Fibroblast of skin of left biceps (primary cell): Measurements from ENCODE around the gene FMNL1.
"Not testable (repeated sequence)": the region's sequence is repeated elsewhere in the genome, so short reads cannot be mapped to it uniquely, and the experiment has no call there.

Source experiments
- DNase-seq, 2 experiments: peaks; one replicate each; pipeline ENCODE4 v3.0.0-alpha.2; 2013; ENCODE audit warnings: low read depth in 2 of 2

FMNL1 gene

GRCh38 chr17:45221081-45222013 is at the start of gene FMNL1:
Gene FMNL1 (plus strand): TSS chr17:45221885. CDS start chr17:45222125, 240 bp downstream.
- DNase-seq = no peak

- no peak for DNase-seq
Measured at GRCh38 chr17:45172232-45172540, 49.5 kb upstream of the FMNL1 start.

- DNase-seq = peak in 1 of 2 experiments; percentile 53
Measured at GRCh38 chr17:45172541-45173286, 49.0 kb upstream of the FMNL1 start.

- no peak for DNase-seq
Measured at GRCh38 chr17:45175759-45176115, 45.9 kb upstream of the FMNL1 start.

- no peak for DNase-seq
Measured at GRCh38 chr17:45177563-45177962, 44.1 kb upstream of the FMNL1 start.

GRCh38 chr17:45184144-45184543 is 37.5 kb upstream of the FMNL1 start:
- DNase-seq = no peak

- no peak for DNase-seq
Measured at GRCh38 chr17:45186801-45187354, 34.8 kb upstream of the FMNL1 start.

- DNase-seq = no peak
Measured at GRCh38 chr17:45189009-45189408, 32.7 kb upstream of the FMNL1 start.

- DNase-seq = no peak
Measured at GRCh38 chr17:45190503-45191255, 31.0 kb upstream of the FMNL1 start.

GRCh38 chr17:45195424-45195823 is 26.3 kb upstream of the FMNL1 start:
- no peak for DNase-seq

- no peak for DNase-seq
Measured at GRCh38 chr17:45197108-45197507, 24.6 kb upstream of the FMNL1 start.

GRCh38 chr17:45197555-45198334 is 23.9 kb upstream of the FMNL1 start:
- DNase-seq = peak; percentile 50 to 51

GRCh38 chr17:45200701-45201100 is 21.0 kb upstream of the FMNL1 start:
- DNase-seq = no peak

GRCh38 chr17:45201457-45201856 is 20.2 kb upstream of the FMNL1 start:
- DNase-seq = no peak

GRCh38 chr17:45201880-45202279 is 19.8 kb upstream of the FMNL1 start:
- DNase-seq = not testable (repeated sequence)

GRCh38 chr17:45218895-45219661 is 2.6 kb upstream of the FMNL1 start:
- DNase-seq = peak; percentile 80 to 84

- no peak for DNase-seq
Measured at GRCh38 chr17:45220079-45220478, 1.6 kb upstream of the FMNL1 start.

- DNase-seq = no peak
Measured at GRCh38 chr17:45222014-45222288, 266 bp downstream of the FMNL1 start.

- DNase-seq = no peak
Measured at GRCh38 chr17:45222289-45222995, 757 bp downstream of the FMNL1 start.

- DNase-seq = no peak
Measured at GRCh38 chr17:45222996-45223538, 1.4 kb downstream of the FMNL1 start.
